Measurements from ENCODE around the gene CERK.

DNA sequence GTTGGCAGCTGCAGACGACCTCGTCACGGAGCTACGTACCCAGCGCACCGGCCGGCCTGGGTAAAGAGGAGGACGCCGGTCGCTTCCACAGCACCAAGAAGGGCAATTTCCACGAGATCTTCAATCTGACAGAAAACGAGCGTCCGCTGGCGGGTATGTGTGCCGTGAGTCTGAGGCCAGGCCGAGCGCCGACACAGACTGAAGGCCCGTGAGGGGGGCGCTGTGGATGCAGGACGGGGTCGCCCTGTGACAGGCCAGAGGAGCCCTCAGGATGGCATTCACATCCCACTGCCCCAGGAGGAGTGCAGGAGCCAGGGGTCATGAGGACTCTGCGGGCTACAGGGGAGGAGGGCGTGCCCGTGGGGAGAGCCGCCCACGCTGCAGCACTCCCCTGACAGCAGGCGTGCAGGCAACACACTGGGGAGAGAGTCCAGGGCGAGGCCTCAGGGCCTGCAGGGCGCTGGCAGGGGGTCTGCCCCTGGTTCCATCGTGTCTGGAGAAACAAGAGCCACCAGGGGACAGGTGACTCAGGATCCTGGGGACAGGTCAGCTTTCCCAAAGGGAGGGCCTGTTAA is 64.3 kb downstream of the CERK start:
- TF ChIP-seq POLR2A (IDR thresholded peaks at IDR 0.05; ENCODE audit: low read depth, low read length) (no peak), POLR2AphosphoS5 (IDR thresholded peaks at IDR 0.05; ENCODE audit: low read depth, low read length) (no peak), TAF1 (IDR thresholded peaks at IDR 0.05; ENCODE audit: borderline replicate concordance, low read depth, low read length) (no peak)

Measured in GM12892 (cell line).